ENCODE measurements around the gene PHLPP1. TPM values are rescaled to one million over a fixed set of nuclear protein-coding genes. Genes with fewer than 3 reads are reported as not detected.

PHLPP1 gene
- total RNA-seq, 2 donors from 2014 or later: 8.6 to 20.8 TPM

DNA sequence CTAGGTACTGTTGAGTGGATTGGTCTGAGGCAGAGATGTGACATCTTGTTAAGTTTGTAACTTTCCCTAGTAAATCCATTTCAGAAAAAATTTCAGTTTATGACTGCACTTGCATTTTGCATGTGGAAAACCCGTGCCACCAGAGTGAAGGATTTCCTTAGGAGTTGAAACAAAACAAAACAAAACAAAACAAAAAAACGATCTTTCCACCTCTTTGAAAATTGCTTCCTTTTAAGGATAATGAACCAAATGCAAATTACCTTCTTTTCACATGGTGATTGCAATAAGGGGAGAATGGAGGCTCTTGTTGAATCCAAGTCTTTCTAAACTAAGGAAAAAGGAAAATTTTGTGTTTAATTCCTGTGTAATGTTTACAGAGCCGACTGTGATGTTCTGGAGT is 43.2 kb downstream of the PHLPP1 start:
- no peak for TF ChIP-seq POLR2A (IDR thresholded peaks at IDR 0.05)
- TF ChIP-seq, protein P1, sequence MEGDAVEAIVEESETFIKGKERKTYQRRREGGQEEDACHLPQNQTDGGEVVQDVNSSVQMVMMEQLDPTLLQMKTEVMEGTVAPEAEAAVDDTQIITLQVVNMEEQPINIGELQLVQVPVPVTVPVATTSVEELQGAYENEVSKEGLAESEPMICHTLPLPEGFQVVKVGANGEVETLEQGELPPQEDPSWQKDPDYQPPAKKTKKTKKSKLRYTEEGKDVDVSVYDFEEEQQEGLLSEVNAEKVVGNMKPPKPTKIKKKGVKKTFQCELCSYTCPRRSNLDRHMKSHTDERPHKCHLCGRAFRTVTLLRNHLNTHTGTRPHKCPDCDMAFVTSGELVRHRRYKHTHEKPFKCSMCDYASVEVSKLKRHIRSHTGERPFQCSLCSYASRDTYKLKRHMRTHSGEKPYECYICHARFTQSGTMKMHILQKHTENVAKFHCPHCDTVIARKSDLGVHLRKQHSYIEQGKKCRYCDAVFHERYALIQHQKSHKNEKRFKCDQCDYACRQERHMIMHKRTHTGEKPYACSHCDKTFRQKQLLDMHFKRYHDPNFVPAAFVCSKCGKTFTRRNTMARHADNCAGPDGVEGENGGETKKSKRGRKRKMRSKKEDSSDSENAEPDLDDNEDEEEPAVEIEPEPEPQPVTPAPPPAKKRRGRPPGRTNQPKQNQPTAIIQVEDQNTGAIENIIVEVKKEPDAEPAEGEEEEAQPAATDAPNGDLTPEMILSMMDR (IDR thresholded peaks at IDR 0.05): no peak
- Histone ChIP-seq H3K27me3 (no peaks in the 10 kb centered on the region), H3K27ac (peak overlapping the region in 3 of 4 donors; percentile 63 to 81 (median 65)), H3K4me1 (peaks cover 50% of the 10 kb centered on the region), H3K4me3 (no peak overlapping the region), H3K9me3 (no peaks in the 10 kb centered on the region), H3K36me3 (replicated peaks in 1 of 2; ENCODE audit: insufficient read depth in 1 of 2, low read depth in 2 of 2) (no peaks in the 10 kb centered on the region)
- intact Hi-C loops (cut with DNase I): no loop called here
- ATAC-seq (no peak), DNase-seq (no peak)
- 28 to 30% methylated on average over 3 of the region's 3 CpGs for WGBS, 2 donors

DNA sequence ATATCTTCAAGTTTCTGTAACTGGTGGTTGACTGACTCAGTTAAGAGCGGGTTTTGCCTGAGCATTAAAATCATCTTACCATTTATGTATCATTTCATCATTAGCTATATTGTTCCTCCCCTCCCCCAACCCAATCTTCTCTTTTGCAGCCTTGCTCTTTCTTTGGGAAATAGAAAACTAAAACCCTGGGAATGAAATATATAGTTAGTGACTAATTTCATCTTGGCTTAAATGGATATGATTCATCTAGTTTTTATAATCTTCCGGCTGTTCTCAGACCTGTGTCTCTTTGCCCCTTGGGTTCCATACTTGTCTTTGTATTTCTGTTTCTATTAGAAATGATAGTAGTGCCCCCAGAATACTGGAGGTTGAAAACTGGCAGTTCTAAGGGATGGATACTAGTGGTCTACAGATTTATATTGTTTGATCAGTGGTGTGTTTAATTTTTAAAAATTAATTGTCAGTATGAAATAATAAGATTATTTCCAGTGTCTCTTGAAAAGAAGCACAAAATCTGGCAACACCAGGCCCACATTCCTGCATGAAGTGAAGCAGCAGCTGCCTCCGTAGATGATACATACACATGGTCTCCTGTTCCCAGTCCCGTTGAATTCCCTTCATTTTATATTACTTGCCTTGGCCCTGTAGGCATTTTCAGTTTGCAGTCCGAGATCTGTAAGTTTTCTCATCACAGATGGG is 44.5 kb downstream of the PHLPP1 start:
- no peaks in the 10 kb centered on the region for H3K36me3 ChIP-seq (replicated peaks in 1 of 2; ENCODE audit: insufficient read depth in 1 of 2, low read depth in 2 of 2)
- 72 to 79% methylated on average over 5 of the region's 5 CpGs for WGBS, 2 donors
- ATAC-seq (no peak), DNase-seq (no peak)
- no peaks in the 10 kb centered on the region for H3K9me3 ChIP-seq
- peaks cover 41% of the 10 kb centered on the region for H3K4me1 ChIP-seq
- TF ChIP-seq, protein P1 (IDR thresholded peaks at IDR 0.05): no peak
- no peak overlapping the region for H3K4me3 ChIP-seq
- no peaks in the 10 kb centered on the region for H3K27me3 ChIP-seq
- intact Hi-C loops (cut with DNase I): no loop called here
- H3K27ac ChIP-seq: no peak overlapping the region

DNA sequence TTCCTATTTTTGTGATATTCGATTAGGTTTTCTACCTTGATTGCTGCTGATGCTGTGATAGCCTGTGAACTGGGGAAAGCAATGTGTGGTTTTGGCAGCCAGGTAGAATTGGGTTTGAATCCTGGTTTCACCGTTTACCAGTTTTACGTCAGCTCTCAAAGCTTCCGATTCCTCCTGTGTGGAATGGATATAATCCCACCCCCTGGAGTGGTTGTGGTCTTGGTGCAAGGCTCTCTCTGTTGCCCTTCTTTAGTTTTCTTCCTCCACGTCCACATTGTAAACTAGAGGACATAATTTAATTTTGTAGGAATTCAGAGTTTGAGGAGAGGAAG is 45.0 kb downstream of the PHLPP1 start:
- TF ChIP-seq POLR2A (IDR thresholded peaks at IDR 0.05): no peak
- TF ChIP-seq, protein P1 (IDR thresholded peaks at IDR 0.05): no peak

DNA sequence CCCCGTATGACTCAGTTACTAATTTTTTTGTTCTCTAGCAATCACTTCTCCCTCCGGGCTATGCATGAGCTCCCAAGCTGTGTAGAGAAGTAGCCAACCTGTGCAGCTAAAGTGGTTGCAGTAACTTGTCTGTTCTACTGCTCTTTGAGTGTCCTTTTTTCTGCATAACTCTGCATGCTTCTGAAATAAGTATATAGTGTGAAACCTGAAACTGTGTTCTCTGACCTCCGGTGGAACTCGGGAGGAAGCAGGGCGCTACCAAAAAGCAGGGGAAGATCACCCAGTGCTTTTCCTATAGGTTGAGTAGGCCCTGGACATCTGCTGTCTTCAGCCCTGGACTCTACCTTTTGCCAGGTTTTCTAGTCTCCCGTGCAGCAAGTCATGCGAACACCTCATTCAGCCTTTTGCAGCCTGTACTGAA is 47.8 kb downstream of the PHLPP1 start:
- Histone ChIP-seq H3K4me3 (no peak overlapping the region), H3K36me3 (replicated peaks in 1 of 2; ENCODE audit: insufficient read depth in 1 of 2, low read depth in 2 of 2) (no peaks in the 10 kb centered on the region), H3K27me3 (no peaks in the 10 kb centered on the region), H3K4me1 (peaks cover 35% of the 10 kb centered on the region), H3K27ac (no peak overlapping the region), H3K9me3 (no peaks in the 10 kb centered on the region)
- intact Hi-C loops (cut with DNase I): no loop called here
- DNase-seq: no peak
- TF ChIP-seq, protein P1 (IDR thresholded peaks at IDR 0.05): no peak
- TF ChIP-seq POLR2A (IDR thresholded peaks at IDR 0.05): no peak
- 78 to 80% methylated on average over 7 of the region's 7 CpGs for WGBS, 2 donors
- no peak for ATAC-seq

More for the DNA sequence above, 45.0 kb downstream of the PHLPP1 start:
- H3K4me3 ChIP-seq: no peak overlapping the region
- DNase-seq (no peak), ATAC-seq (no peak)
- intact Hi-C loops (cut with DNase I): no loop called here
- H3K9me3 ChIP-seq: no peaks in the 10 kb centered on the region
- peaks cover 41% of the 10 kb centered on the region for H3K4me1 ChIP-seq
- no peak overlapping the region for H3K27ac ChIP-seq
- WGBS, 2 donors: 82 to 84% methylated on average over 5 of the region's 5 CpGs
- no peaks in the 10 kb centered on the region for H3K27me3 ChIP-seq
- H3K36me3 ChIP-seq (replicated peaks in 1 of 2; ENCODE audit: insufficient read depth in 1 of 2, low read depth in 2 of 2): no peaks in the 10 kb centered on the region

DNA sequence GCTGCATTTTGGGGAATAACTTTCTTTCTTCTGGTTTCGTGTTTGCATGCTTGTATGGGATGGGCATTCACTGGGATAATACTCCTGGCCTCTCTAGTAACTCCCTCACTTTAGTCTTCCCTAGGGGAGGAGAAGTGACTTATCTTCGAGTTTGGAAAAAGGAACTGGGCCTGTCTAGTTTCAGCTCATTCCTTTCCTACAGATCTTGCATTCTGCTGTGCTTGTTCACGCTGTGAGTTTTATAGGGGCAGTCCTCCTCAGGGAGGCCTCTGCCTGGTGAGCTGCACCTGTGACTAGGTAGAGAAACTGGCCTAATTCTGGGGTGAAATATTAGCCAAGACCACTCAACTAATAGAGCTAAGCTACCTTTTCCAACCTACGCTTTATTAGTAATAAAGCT is 50.9 kb downstream of the PHLPP1 start:
- no peak overlapping the region for H3K4me3 ChIP-seq
- intact Hi-C loops (cut with DNase I): no loop called here
- 79 to 89% methylated on average over 4 of the region's 4 CpGs for WGBS, 2 donors
- H3K27ac ChIP-seq: no peak overlapping the region
- H3K27me3 ChIP-seq: no peaks in the 10 kb centered on the region
- peaks cover 27% of the 10 kb centered on the region for H3K4me1 ChIP-seq
- TF ChIP-seq POLR2A (IDR thresholded peaks at IDR 0.05): no peak
- TF ChIP-seq, protein P1 (IDR thresholded peaks at IDR 0.05): no peak
- no peaks in the 10 kb centered on the region for H3K36me3 ChIP-seq (replicated peaks in 1 of 2; ENCODE audit: insufficient read depth in 1 of 2, low read depth in 2 of 2)
- DNase-seq: no peak
- no peak for ATAC-seq
- no peaks in the 10 kb centered on the region for H3K9me3 ChIP-seq
